Measurements from ENCODE around the gene SETD3.

DNA sequence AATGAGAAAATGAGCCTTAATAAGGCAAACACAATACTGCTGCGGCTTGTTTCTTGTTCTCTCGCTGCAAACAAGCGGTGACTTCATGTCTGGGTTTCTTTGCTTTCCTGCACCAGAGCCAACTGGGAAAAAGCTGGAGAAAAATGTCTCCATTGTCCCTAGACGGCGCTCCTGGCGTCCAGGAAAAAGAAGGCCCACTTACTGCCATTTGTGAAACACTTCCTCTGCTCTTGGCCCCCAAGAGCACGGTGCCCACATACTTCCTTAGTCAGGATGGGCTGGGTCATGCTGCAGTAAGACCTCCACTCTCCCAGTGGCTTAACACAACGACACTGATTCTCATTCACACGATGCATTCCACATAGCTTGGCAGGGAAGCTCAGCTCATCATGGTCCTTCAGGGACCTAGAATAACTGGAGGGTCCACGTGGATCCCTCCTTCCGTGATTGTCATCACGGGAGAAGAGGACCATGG lies 122.7 kb downstream of the SETD3 start:
- TF ChIP-seq CTCF (IDR thresholded peaks at IDR 0.05) (no peak), POLR2A (IDR thresholded peaks at IDR 0.05) (no peak)
